K562 (cell line): ENCODE results near the gene HHEX. TPM values are rescaled to one million over a fixed set of nuclear protein-coding genes. Genes with fewer than 3 reads are reported as not detected.

Experiments
- ATF1 ChIP-seq, 2 experiments: fragments of 450-650 bp in 1 of 2; IDR thresholded peaks; 2 replicates each; pipeline ENCODE4 v1.6.1; 2016; ENCODE audit warnings: missing compliant biosample characterization in 1 of 2, missing genetic modification characterization in 1 of 2
- ETS1 ChIP-seq: conservative IDR thresholded peaks from 2 replicates; pipeline ENCODE4 v1.6.1; 2011; ENCODE audit warnings: low read depth, mild to moderate bottlenecking, low read length; ENCODE audit not compliant: control insufficient read depth
- ETS2 ChIP-seq: IDR thresholded peaks from 2 replicates; pipeline ENCODE4 v1.6.1; 2016; ENCODE audit warnings: borderline replicate concordance, missing genetic modification characterization, mild to moderate bottlenecking, moderate library complexity, missing compliant biosample characterization; ENCODE audit not compliant: poor library complexity, severe bottlenecking
- FOXK1 ChIP-seq: sonication (generic); formaldehyde crosslinking; IDR thresholded peaks from 2 replicates; pipeline ENCODE4 v1.8.0; 2022; ENCODE audit warnings: missing genetic modification reagents, mild to moderate bottlenecking, borderline replicate concordance
- KAT7 ChIP-seq: sonication (generic); formaldehyde crosslinking; IDR thresholded peaks from 2 replicates; pipeline ENCODE4 v1.8.0; 2022; ENCODE audit warnings: missing genetic modification reagents, mild to moderate bottlenecking, borderline replicate concordance
- MYC ChIP-seq, 2 experiments: fragments of 250-450 bp in 1 of 2; sonication (Bioruptor Pico) in 1 of 2; IDR thresholded peaks; 2 replicates each; pipeline versions ENCODE4 v1.5.1 to v1.6.1; 2012 to 2021; ENCODE audit warnings: low read depth in 2 of 2, borderline replicate concordance in 1 of 2, improper control_type of control experiment in 1 of 2, low read length in 1 of 2, mild to moderate bottlenecking in 1 of 2, moderate library complexity in 1 of 2
- NCOA6 ChIP-seq: fragments of 450-650 bp; IDR thresholded peaks from 2 replicates; pipeline ENCODE4 v1.6.1; 2017; ENCODE audit warnings: mild to moderate bottlenecking
- PHF8 ChIP-seq: fragments of 200-600 bp; sonication (generic); IDR thresholded peaks from 2 replicates; pipeline ENCODE4 v1.6.1; 2012; ENCODE audit warnings: mixed run types, mild to moderate bottlenecking, inconsistent platforms, low read length, moderate library complexity, borderline replicate concordance
- SAP30 ChIP-seq: fragments of 200-600 bp; sonication (generic); IDR thresholded peaks from 2 replicates; pipeline ENCODE4 v1.6.1; 2012; ENCODE audit warnings: borderline replicate concordance, low read depth, mild to moderate bottlenecking, moderate library complexity, low read length, control low read depth, inconsistent platforms; ENCODE audit not compliant: insufficient read depth, poor library complexity, severe bottlenecking
- ZFX ChIP-seq: sonication (generic); formaldehyde crosslinking; IDR thresholded peaks from 2 replicates; pipeline ENCODE4 v1.8.0; 2022; ENCODE audit warnings: mild to moderate bottlenecking, missing genetic modification reagents, moderate library complexity
- ZNF121 ChIP-seq: sonication (generic); formaldehyde crosslinking; conservative IDR thresholded peaks from 2 replicates; pipeline ENCODE4 v1.8.0; 2022; ENCODE audit warnings: missing genetic modification reagents
- polyA plus RNA-seq, 8 experiments: library from polyadenylated mRNA; depleted of rRNA in 4 of 8; stranded (reverse) in 5 of 8; unstranded in 3 of 8; fragments of >200 nt; fragmentation: Nextera tagmentation in 2 of 8; fragmentation: Illumina TruSeq in 1 of 8; extraction: Ambion mirVana in 2 of 8; extraction: Trizol in 1 of 8; gene quantifications; 2 replicates each; pipeline versions ENCODE4 v1.2.1 to v1.2.3, GENCODE V29; 2011 to 2014; ENCODE audit warnings: inconsistent platforms in 1 of 8, missing spikeins in 1 of 8
- total RNA-seq, 7 experiments: library from RNA; depleted of rRNA in 6 of 7; stranded (reverse); fragments of >200 nt in 6 of 7; fragmentation: Illumina TruSeq in 2 of 7; extraction: Trizol in 2 of 7; gene quantifications; 2 replicates each; pipeline versions ENCODE4 v1.2.1 to v1.2.3, GENCODE V29; 2011 to 2021; ENCODE audit warnings: low replicate concordance in 1 of 7
- TF ChIP-seq, protein P1 (sequence below): IDR thresholded peaks from 2 replicates; pipeline ENCODE4 v1.6.1; 2011; ENCODE audit warnings: borderline replicate concordance, low read depth, mild to moderate bottlenecking, moderate library complexity, low read length; ENCODE audit not compliant: insufficient read depth, poor library complexity, severe bottlenecking
- TF ChIP-seq, protein P2 (sequence below): fragments of 450-650 bp; IDR thresholded peaks from 2 replicates; pipeline ENCODE4 v1.6.1; 2017; ENCODE audit warnings: antibody characterized with exemption, mild to moderate bottlenecking
- TF ChIP-seq, protein P3 (sequence below), 3 experiments: IDR thresholded peaks in 2 of 3; conservative IDR thresholded peaks in 1 of 3; 2 replicates each; pipeline ENCODE4 v1.5.1; 2011 to 2012; ENCODE audit warnings: low read length in 3 of 3, mild to moderate bottlenecking in 3 of 3, control low read depth in 2 of 3, improper control_type of control experiment in 1 of 3, inconsistent platforms in 1 of 3, low read depth in 1 of 3, mixed read lengths in 1 of 3, moderate library complexity in 1 of 3; ENCODE audit not compliant: insufficient read depth in 2 of 3

Gene HHEX
- total and polyA plus RNA-seq, 9 of the 15 experiments (the other 6 are each of a cell fraction or from before 2014, with no cell fraction given), result 37.2 to 133 (median 80.2) TPM

- TF ChIP-seq ZFX (CRISPR knock-in tag), result peak; percentile 78
- TF ChIP-seq PHF8, result peak; percentile 32; the same call in 1 of the 2 replicates
- peak; percentile 45; the same call in 1 of the 2 replicates for TF ChIP-seq FOXK1 (CRISPR knock-in tag)
- TF ChIP-seq MYC (IDR thresholded peaks at IDR 0.05; ENCODE audit: low read depth, low read length), result peak; percentile 50; the same call in 1 of the 2 replicates
- no peak for TF ChIP-seq MYC (CRISPR knock-in tag; IDR thresholded peaks at IDR 0.05; ENCODE audit: borderline replicate concordance, low read depth)
- no peak for TF ChIP-seq ETS2
- TF ChIP-seq, protein P1, sequence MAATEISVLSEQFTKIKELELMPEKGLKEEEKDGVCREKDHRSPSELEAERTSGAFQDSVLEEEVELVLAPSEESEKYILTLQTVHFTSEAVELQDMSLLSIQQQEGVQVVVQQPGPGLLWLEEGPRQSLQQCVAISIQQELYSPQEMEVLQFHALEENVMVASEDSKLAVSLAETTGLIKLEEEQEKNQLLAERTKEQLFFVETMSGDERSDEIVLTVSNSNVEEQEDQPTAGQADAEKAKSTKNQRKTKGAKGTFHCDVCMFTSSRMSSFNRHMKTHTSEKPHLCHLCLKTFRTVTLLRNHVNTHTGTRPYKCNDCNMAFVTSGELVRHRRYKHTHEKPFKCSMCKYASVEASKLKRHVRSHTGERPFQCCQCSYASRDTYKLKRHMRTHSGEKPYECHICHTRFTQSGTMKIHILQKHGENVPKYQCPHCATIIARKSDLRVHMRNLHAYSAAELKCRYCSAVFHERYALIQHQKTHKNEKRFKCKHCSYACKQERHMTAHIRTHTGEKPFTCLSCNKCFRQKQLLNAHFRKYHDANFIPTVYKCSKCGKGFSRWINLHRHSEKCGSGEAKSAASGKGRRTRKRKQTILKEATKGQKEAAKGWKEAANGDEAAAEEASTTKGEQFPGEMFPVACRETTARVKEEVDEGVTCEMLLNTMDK, result peak; percentile 33
- peak; percentile 60; the same call in 1 of the 2 replicates for TF ChIP-seq NCOA6
- TF ChIP-seq KAT7 (CRISPR knock-in tag), result peak; percentile 80; the same call in 1 of the 2 replicates
- peak; percentile 41 for TF ChIP-seq SAP30
- no peak for TF ChIP-seq ATF1 (CRISPR knock-in tag; IDR thresholded peaks at IDR 0.05)
- TF ChIP-seq ATF1 (tag; IDR thresholded peaks at IDR 0.05), result 0 out of 2 replicates have a peak, but pooled peaks have one; percentile 11
- no peak for TF ChIP-seq ZNF121 (CRISPR knock-in tag)
- TF ChIP-seq, protein P2, sequence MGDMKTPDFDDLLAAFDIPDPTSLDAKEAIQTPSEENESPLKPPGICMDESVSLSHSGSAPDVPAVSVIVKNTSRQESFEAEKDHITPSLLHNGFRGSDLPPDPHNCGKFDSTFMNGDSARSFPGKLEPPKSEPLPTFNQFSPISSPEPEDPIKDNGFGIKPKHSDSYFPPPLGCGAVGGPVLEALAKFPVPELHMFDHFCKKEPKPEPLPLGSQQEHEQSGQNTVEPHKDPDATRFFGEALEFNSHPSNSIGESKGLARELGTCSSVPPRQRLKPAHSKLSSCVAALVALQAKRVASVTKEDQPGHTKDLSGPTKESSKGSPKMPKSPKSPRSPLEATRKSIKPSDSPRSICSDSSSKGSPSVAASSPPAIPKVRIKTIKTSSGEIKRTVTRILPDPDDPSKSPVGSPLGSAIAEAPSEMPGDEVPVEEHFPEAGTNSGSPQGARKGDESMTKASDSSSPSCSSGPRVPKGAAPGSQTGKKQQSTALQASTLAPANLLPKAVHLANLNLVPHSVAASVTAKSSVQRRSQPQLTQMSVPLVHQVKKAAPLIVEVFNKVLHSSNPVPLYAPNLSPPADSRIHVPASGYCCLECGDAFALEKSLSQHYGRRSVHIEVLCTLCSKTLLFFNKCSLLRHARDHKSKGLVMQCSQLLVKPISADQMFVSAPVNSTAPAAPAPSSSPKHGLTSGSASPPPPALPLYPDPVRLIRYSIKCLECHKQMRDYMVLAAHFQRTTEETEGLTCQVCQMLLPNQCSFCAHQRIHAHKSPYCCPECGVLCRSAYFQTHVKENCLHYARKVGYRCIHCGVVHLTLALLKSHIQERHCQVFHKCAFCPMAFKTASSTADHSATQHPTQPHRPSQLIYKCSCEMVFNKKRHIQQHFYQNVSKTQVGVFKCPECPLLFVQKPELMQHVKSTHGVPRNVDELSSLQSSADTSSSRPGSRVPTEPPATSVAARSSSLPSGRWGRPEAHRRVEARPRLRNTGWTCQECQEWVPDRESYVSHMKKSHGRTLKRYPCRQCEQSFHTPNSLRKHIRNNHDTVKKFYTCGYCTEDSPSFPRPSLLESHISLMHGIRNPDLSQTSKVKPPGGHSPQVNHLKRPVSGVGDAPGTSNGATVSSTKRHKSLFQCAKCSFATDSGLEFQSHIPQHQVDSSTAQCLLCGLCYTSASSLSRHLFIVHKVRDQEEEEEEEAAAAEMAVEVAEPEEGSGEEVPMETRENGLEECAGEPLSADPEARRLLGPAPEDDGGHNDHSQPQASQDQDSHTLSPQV, result 0 out of 2 replicates have a peak, but pooled peaks have one; percentile 56
- peak; percentile 45; the same call in 1 of the 2 replicates for TF ChIP-seq ETS1
- TF ChIP-seq, protein P3, sequence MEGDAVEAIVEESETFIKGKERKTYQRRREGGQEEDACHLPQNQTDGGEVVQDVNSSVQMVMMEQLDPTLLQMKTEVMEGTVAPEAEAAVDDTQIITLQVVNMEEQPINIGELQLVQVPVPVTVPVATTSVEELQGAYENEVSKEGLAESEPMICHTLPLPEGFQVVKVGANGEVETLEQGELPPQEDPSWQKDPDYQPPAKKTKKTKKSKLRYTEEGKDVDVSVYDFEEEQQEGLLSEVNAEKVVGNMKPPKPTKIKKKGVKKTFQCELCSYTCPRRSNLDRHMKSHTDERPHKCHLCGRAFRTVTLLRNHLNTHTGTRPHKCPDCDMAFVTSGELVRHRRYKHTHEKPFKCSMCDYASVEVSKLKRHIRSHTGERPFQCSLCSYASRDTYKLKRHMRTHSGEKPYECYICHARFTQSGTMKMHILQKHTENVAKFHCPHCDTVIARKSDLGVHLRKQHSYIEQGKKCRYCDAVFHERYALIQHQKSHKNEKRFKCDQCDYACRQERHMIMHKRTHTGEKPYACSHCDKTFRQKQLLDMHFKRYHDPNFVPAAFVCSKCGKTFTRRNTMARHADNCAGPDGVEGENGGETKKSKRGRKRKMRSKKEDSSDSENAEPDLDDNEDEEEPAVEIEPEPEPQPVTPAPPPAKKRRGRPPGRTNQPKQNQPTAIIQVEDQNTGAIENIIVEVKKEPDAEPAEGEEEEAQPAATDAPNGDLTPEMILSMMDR (IDR thresholded peaks at IDR 0.05 in 2 of 3, conservative IDR thresholded peaks at IDR 0.05 in 1 of 3; ENCODE audit: insufficient read depth in 2 of 3, low read depth in 1 of 3, low read length in 3 of 3), result peak; percentile 25 to 44 (median 31); a peak in 3 of 6 replicates
These were observed 660 bp upstream of the HHEX start (continued) for GRCh38 chr10:92688927-92689662.
